D721Med (cell line): ENCODE results near the gene FES.

Experiments
- DNase-seq: peaks from one replicate; pipeline ENCODE4 v3.0.0; 2011; ENCODE audit warnings: low spot score; ENCODE audit not compliant: insufficient read length
- FAIRE-seq: peaks from 2 replicates; lab custom pipeline; 2011; peaks lifted over from hg19 to GRCh38; lab: Jason Lieb, UNC
- CTCF ChIP-seq: IDR thresholded peaks from 2 replicates; pipeline ENCODE4 v1.5.1; 2012; ENCODE audit warnings: mild to moderate bottlenecking, control low read depth; ENCODE audit not compliant: insufficient read depth; ENCODE audit errors: missing control alignments

The FES gene

GRCh38 chr15:90942354-90943120 is 58.2 kb downstream of the FES start:
- TF ChIP-seq CTCF: no peak
- no peak for DNase-seq
- no peak for FAIRE-seq

GRCh38 chr15:90945091-90945490 is 60.8 kb downstream of the FES start:
- TF ChIP-seq CTCF: no peak
- FAIRE-seq: no peak
- no peak for DNase-seq
